Measurements from ENCODE around the gene SIL1. TPM values are rescaled to one million over a fixed set of nuclear protein-coding genes. Genes with fewer than 3 reads are reported as not detected.

Gene SIL1
- total and polyA plus RNA-seq, 2 donors (not counting 3 experiments of a cell fraction or from before 2014, with no cell fraction given), result 47.6 to 67.2 TPM

GRCh38 chr5:138912093-138912492, 286.1 kb downstream of the SIL1 start:
- dilution Hi-C loops (cut with MboI; ENCODE audit: extremely low pct_ligation_motif_present, low sequenced_read_pairs) (no loop called here), intact Hi-C loops (cut with micrococcal nuclease) (no loop called here)
- H3K36me3 ChIP-seq (ENCODE audit: control insufficient read depth in 2 of 2, extremely low read depth in 1 of 2, insufficient read depth in 2 of 2, low read length in 2 of 2), result peaks cover 2 to 6% of the 10 kb centered on the region in 2 experiments

More at GRCh38 chr5:138912093-138912492, 286.1 kb downstream of the SIL1 start:
- Histone ChIP-seq H3K4me1 (ENCODE audit: control insufficient read depth, extremely low read depth, insufficient read depth, low read length) (no peaks in the 10 kb centered on the region), H2AFZ (ENCODE audit: low read depth, low read length) (no peak overlapping the region), H3K9me1 (replicated peaks; ENCODE audit: control insufficient read depth, extremely low read depth, insufficient read depth, low read length) (no peaks in the 10 kb centered on the region), H4K20me1 (replicated peaks; ENCODE audit: control insufficient read depth, extremely low read depth, insufficient read depth, low read length) (peaks cover 3% of the 10 kb centered on the region), H3K9me3 (replicated peaks; ENCODE audit: control insufficient read depth, insufficient read depth, low read length) (no peaks in the 10 kb centered on the region), H3K9ac (replicated peaks; ENCODE audit: extremely low read depth, insufficient read depth, low read length) (no peak overlapping the region), H3K27me3 (ENCODE audit: control insufficient read depth in 2 of 2, insufficient read depth in 2 of 2, low read length in 2 of 2) (no peaks in the 10 kb centered on the region), H3K27ac (ENCODE audit: insufficient read depth, low read depth, low read length) (no peak overlapping the region), H3K4me2 (ENCODE audit: insufficient read depth, low read length) (no peak overlapping the region), H3K4me3 (replicated peaks in 1 of 3; ENCODE audit: insufficient read depth in 1 of 3, low read depth in 1 of 3, low read length in 3 of 3) (no peak overlapping the region), H3K79me2 (ENCODE audit: control insufficient read depth, insufficient read depth, low read length) (peaks cover 13% of the 10 kb centered on the region)
- ChIA-PET POLR2A (no interaction called here), CTCF (interaction anchor here (0.9 kb wide), 1 partner anchor 86 kb away, joined by 5 read pairs; no protein-coding TSS in a partner anchor)
- TF ChIP-seq MYC (IDR thresholded peaks at IDR 0.05; ENCODE audit: low read depth, low read length) (no peak), FOS (IDR thresholded peaks at IDR 0.05; ENCODE audit: borderline replicate concordance, insufficient read depth, low read length) (no peak), EZH2 (IDR thresholded peaks at IDR 0.05; ENCODE audit: borderline replicate concordance, low read depth, low read length, severe bottlenecking) (no peak), JUN (IDR thresholded peaks at IDR 0.05; ENCODE audit: borderline replicate concordance, insufficient read depth, insufficient read length, low read depth) (no peak), POLR2A (IDR thresholded peaks at IDR 0.05; ENCODE audit: low read depth, low read length) (no peak), POLR2AphosphoS5 (IDR thresholded peaks at IDR 0.05; ENCODE audit: insufficient read depth, low read depth, low read length) (no peak), CTCF (IDR thresholded peaks at IDR 0.05; ENCODE audit: extremely low read depth in 1 of 2, insufficient read depth in 1 of 2, low read depth in 1 of 2, low read length in 2 of 2) (no peak), GATA2 (IDR thresholded peaks at IDR 0.05; ENCODE audit: insufficient read depth, insufficient read length, low read depth, low read length) (no peak)
- TF ChIP-seq, protein P1, sequence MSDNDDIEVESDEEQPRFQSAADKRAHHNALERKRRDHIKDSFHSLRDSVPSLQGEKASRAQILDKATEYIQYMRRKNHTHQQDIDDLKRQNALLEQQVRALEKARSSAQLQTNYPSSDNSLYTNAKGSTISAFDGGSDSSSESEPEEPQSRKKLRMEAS (IDR thresholded peaks at IDR 0.05; ENCODE audit: insufficient read depth, insufficient read length), result no peak
- DNase-seq (ENCODE audit: low read depth, low spot score) (no peak), FAIRE-seq (no peak)
- BruUV-seq (replicated peaks), result no TSS peak
